Loucy (cell line): Measurements from ENCODE around the gene ALPL.

ENCODE experiments used
- H2AFZ ChIP-seq: fragments of 200-600 bp; sonication (generic); 2 replicates; pipeline ENCODE4 v1.6.0; 2016; ENCODE audit warnings: antibody characterized with exemption, mild to moderate bottlenecking, low read length, moderate library complexity
- H3F3A ChIP-seq: fragments of 200-600 bp; 2 replicates; pipeline ENCODE4 v1.6.0; 2016; ENCODE audit warnings: antibody characterized with exemption, low read depth, mild to moderate bottlenecking
- H3K27me3 ChIP-seq: fragments of 200-600 bp; sonication (generic); 2 replicates; pipeline ENCODE4 v1.6.1; 2014; ENCODE audit warnings: low read length, mild to moderate bottlenecking; ENCODE audit not compliant: insufficient read depth, poor library complexity, severe bottlenecking
- H3K36me3 ChIP-seq: fragments of 200-600 bp; sonication (generic); 2 replicates; pipeline ENCODE4 v1.6.1; 2016; ENCODE audit warnings: low read length; ENCODE audit not compliant: insufficient read depth
- H3K4me1 ChIP-seq: fragments of 200-600 bp; sonication (generic); 2 replicates; pipeline ENCODE4 v1.5.1; 2014; ENCODE audit warnings: low read length, mild to moderate bottlenecking; ENCODE audit not compliant: insufficient read depth, poor library complexity, severe bottlenecking
- H3K4me2 ChIP-seq: fragments of 200-600 bp; sonication (generic); 2 replicates; pipeline ENCODE4 v1.6.0; 2014; ENCODE audit warnings: antibody characterized with exemption, low read length, low read depth, mild to moderate bottlenecking; ENCODE audit not compliant: poor library complexity, severe bottlenecking
- H3K4me3 ChIP-seq: fragments of 200-600 bp; sonication (generic); 2 replicates; pipeline ENCODE4 v1.5.1; 2014; ENCODE audit warnings: low read length, mild to moderate bottlenecking, mixed read lengths; ENCODE audit not compliant: poor library complexity, severe bottlenecking
- H3K79me2 ChIP-seq: fragments of 200-600 bp; sonication (generic); 2 replicates; pipeline ENCODE4 v1.6.1; 2014; ENCODE audit warnings: low read length; ENCODE audit not compliant: insufficient read depth
- H3K9ac ChIP-seq: fragments of 200-600 bp; sonication (generic); 2 replicates; pipeline ENCODE4 v1.6.0; 2014; ENCODE audit warnings: mild to moderate bottlenecking, low read depth, low read length, moderate library complexity; ENCODE audit not compliant: poor library complexity, severe bottlenecking
- H3K9me2 ChIP-seq: fragments of 200-600 bp; sonication (generic); replicated peaks from 2 replicates; pipeline ENCODE4 v1.6.1; 2016; ENCODE audit warnings: low read depth, low read length, mixed read lengths
- H3K9me3 ChIP-seq: fragments of 200-600 bp; sonication (generic); 2 replicates; pipeline ENCODE4 v1.6.1; 2014; ENCODE audit warnings: mild to moderate bottlenecking, antibody characterized with exemption, low read length, low read depth; ENCODE audit not compliant: insufficient read depth
- H4K20me1 ChIP-seq: fragments of 200-600 bp; sonication (generic); 2 replicates; pipeline ENCODE4 v1.6.0; 2014; ENCODE audit warnings: antibody characterized with exemption, low read length, mild to moderate bottlenecking; ENCODE audit not compliant: insufficient read depth, poor library complexity, severe bottlenecking
- EZH2phosphoT487 ChIP-seq: fragments of 200-600 bp; IDR thresholded peaks from 2 replicates; pipeline ENCODE4 v1.6.1; 2018; ENCODE audit warnings: antibody characterized with exemption, mild to moderate bottlenecking, moderate library complexity, borderline replicate concordance
- TF ChIP-seq, protein P1 (sequence below): fragments of 200-600 bp; sonication (generic); conservative IDR thresholded peaks from 2 replicates; pipeline ENCODE4 v1.5.1; 2014; ENCODE audit warnings: mild to moderate bottlenecking, antibody characterized with exemption, low read length

ALPL gene

GRCh38 chr1:21534146-21534545, 24.9 kb downstream of the ALPL start:
- no peak overlapping the region for H3K4me2 ChIP-seq

GRCh38 chr1:21534674-21535378, 25.6 kb downstream of the ALPL start:
- no peak overlapping the region for H3K4me2 ChIP-seq
- no peaks in the 10 kb centered on the region for H3K27me3 ChIP-seq

More at GRCh38 chr1:21534146-21534545, 24.9 kb downstream of the ALPL start:
- Histone ChIP-seq H3K79me2 (no peaks in the 10 kb centered on the region), H3F3A (no peaks in the 10 kb centered on the region), H2AFZ (0 out of 2 replicates have a peak overlapping the region, but pooled peaks have one; percentile 37), H3K4me3 (no peak overlapping the region), H3K27me3 (no peaks in the 10 kb centered on the region), H3K9ac (no peak overlapping the region), H3K4me1 (no peaks in the 10 kb centered on the region), H3K36me3 (no peaks in the 10 kb centered on the region), H3K9me3 (no peaks in the 10 kb centered on the region), H3K9me2 (no peaks in the 10 kb centered on the region), H4K20me1 (no peaks in the 10 kb centered on the region)
- TF ChIP-seq, protein P1, sequence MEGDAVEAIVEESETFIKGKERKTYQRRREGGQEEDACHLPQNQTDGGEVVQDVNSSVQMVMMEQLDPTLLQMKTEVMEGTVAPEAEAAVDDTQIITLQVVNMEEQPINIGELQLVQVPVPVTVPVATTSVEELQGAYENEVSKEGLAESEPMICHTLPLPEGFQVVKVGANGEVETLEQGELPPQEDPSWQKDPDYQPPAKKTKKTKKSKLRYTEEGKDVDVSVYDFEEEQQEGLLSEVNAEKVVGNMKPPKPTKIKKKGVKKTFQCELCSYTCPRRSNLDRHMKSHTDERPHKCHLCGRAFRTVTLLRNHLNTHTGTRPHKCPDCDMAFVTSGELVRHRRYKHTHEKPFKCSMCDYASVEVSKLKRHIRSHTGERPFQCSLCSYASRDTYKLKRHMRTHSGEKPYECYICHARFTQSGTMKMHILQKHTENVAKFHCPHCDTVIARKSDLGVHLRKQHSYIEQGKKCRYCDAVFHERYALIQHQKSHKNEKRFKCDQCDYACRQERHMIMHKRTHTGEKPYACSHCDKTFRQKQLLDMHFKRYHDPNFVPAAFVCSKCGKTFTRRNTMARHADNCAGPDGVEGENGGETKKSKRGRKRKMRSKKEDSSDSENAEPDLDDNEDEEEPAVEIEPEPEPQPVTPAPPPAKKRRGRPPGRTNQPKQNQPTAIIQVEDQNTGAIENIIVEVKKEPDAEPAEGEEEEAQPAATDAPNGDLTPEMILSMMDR, result no peak
- TF ChIP-seq EZH2phosphoT487, result no peak

DNA sequence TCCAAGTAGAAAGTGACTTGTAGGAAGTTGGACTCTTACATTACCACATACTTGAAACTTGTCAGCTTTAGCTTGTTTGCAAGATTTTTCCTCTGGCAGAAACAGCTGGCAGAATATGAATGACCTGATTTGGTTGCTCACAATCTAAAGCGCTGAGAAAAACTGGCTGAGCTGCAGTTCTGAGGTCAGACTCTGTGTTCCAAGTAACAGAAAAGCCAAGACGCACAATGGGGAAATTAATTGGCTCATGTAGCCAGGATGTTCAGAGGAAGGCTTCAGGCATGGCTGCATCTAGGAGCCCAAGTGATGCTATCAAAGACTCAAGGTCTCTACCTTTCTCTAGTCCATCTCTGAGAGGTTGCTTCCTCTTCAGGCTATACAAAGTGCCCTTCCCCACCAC, 27.0 kb downstream of the ALPL start:
- Histone ChIP-seq H3K36me3 (no peaks in the 10 kb centered on the region), H3K9me2 (no peaks in the 10 kb centered on the region), H3K4me2 (no peak overlapping the region)

More at GRCh38 chr1:21534674-21535378, 25.6 kb downstream of the ALPL start:
- no peaks in the 10 kb centered on the region for H3K36me3 ChIP-seq
- H2AFZ ChIP-seq, result 0 out of 2 replicates have a peak overlapping the region, but pooled peaks have one; percentile 37
- H3K9me2 ChIP-seq, result no peaks in the 10 kb centered on the region
- H4K20me1 ChIP-seq, result no peaks in the 10 kb centered on the region
- no peaks in the 10 kb centered on the region for H3K9me3 ChIP-seq
- H3K79me2 ChIP-seq, result no peaks in the 10 kb centered on the region
- no peaks in the 10 kb centered on the region for H3K4me1 ChIP-seq
- no peak overlapping the region for H3K4me3 ChIP-seq
- TF ChIP-seq, protein P1, result peak; percentile 79
- no peak for TF ChIP-seq EZH2phosphoT487
- no peak overlapping the region for H3K9ac ChIP-seq
- H3F3A ChIP-seq, result no peaks in the 10 kb centered on the region

More for the DNA sequence above, 27.0 kb downstream of the ALPL start:
- Histone ChIP-seq H3K27me3 (no peaks in the 10 kb centered on the region), H3F3A (no peaks in the 10 kb centered on the region), H3K4me1 (no peaks in the 10 kb centered on the region), H3K9ac (no peak overlapping the region), H4K20me1 (no peaks in the 10 kb centered on the region), H3K79me2 (no peaks in the 10 kb centered on the region), H2AFZ (no peak overlapping the region), H3K9me3 (no peaks in the 10 kb centered on the region), H3K4me3 (no peak overlapping the region)
- TF ChIP-seq, protein P1, result no peak
- no peak for TF ChIP-seq EZH2phosphoT487
